ENCODE results near the gene PGS1. TPM values are rescaled to one million over a fixed set of nuclear protein-coding genes. Genes with fewer than 3 reads are reported as not detected.
"Not testable (repeated sequence)": the region's sequence is repeated elsewhere in the genome, so short reads cannot be mapped to it uniquely, and the experiment has no call there.

PGS1 gene
- total RNA-seq, 1 donor from 2014 or later, result 52.9 TPM

DNA sequence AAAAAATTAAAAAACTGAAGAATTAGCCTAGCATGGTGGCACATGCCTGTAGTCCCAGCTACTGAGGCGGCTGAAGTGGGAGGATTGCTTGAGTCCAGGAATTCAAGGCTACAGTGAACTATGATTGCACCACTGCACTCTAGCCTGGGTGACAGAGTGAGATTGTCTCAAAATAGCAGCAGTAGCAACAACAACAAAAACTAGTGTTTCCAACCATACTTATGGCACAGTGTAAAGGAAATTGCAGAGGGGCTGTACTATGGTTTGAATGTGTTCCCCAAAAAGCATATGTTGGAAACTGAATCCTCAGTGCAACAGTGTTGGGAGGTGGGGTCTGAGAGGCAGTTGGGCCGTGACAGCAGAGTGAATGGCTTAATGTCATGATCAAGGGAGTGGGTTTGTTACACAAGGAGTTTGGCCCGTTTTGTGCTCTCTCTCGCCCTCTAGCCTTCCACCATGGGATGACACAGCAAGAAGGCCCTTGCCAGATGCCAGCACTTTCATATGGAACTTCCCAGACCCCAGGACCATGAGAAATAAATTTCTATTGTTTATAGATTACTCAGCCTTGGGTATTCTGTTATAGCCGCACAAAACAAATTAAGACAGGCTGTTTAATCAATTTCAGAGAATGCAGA is 70.0 kb downstream of the PGS1 start:
- no peak for DNase-seq (ENCODE audit: low read depth)

DNA sequence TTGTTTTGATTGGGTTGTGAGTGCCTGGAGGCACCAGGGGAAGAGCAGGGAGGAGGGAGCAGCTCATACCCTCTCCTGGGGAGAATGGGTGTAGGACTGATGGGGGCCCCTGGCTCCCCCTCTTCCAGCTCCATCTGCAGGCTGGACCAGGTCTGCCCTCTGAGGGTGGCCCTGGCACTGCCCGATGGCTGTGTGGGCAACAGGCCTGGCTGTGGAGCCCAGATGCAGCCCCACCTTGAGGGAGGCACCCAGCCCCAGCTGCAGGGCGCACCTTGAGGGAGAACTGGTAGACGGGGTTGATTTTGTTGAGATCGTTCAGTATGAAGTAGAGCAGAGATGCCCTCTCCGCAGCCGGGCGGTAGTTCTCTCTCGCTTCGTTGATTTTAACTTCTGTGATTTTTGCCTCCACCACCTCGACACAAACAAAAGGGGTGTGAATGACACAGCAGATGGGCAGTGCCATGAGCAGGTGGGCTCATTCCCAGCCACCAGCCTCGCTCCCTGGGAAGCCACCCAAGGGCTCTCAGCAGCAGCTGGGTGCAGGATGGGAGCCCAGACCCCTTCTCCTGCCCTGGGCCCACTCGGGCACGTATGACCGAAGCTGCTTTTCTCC is 71.6 kb downstream of the PGS1 start:
- no peak for DNase-seq (ENCODE audit: low read depth)

DNA sequence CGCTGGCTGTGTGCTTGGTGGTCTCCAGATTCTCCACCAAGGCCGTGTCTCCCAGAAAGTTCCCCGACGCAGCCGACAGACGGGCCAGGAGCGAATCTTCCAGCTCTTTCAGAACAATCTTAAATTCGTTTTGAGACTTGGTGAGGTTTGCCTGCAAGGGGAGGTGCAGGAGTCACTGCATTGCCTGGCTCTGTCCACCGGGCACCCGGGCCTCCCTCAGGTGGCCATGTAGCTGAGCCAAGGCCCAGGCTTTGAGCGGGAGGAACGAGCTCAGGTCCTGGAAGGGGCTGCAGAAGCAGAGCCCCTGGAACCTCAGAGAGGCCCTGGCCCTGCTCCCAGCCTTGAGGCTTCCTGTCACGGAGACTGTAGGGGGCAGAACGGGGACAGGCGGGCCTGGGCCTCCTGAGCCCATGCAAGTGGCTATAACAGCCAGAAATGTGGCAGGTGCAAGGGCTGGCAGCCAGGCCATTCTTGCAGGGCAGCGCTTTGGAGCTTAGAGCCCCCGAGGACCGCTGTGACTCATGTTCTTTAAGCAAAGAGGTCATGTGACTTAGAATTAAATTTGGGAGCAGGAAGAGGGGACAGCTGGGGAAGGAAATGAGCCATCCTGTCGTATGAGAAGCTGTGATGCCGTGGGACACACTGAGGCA is 72.4 kb downstream of the PGS1 start:
- no peak for DNase-seq (ENCODE audit: low read depth)

DNA sequence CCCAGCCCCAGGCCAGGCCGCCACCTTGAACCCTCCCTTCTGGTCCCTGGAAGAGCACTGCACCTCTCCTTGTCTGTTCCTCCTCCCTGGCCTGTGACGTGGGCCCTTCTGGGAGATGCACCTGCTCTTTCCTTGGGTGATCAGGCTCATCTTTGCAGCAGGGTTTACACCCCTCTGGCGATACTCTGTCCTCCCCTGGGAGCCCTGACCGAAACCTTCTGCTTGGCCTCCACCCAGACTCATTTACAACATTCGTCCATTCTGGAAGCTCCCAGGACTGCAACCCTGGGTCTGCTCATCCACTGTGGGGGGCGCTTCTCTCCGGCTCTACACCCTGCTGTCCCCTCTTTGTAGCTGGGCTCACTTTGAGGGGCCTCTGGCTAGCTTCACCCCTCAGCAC is 73.3 kb downstream of the PGS1 start:
- DNase-seq (ENCODE audit: low read depth), result no peak

DNA sequence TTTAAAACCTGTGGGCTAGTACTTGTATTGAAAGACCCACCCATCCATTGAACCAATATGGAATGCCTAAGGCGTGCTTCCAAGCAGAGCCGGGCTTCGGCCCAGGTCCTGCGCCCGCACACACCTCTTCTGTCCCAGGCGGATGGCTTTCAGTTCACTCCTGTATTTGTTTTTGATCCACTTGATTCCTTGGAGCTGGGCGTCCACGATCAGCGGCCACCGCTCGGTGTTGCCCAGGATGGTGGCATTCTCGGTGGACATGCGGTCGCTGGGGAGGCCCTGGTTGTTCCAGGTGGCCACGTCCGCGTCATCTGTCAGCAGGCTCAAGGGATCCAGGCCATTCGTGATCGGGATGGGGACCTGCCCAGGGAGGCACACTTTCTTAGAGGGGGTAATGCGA is 75.9 kb downstream of the PGS1 start:
- no peak for DNase-seq (ENCODE audit: low read depth)

GRCh38 chr17:78458091-78458490 is 79.6 kb downstream of the PGS1 start:
- DNase-seq (ENCODE audit: low read depth), result no peak

- DNase-seq (ENCODE audit: low read depth), result no peak
Measured at GRCh38 chr17:78458736-78459335, 80.4 kb downstream of the PGS1 start.

- DNase-seq (ENCODE audit: low read depth), result no peak
Measured at GRCh38 chr17:78459696-78460095, 81.2 kb downstream of the PGS1 start.

DNA sequence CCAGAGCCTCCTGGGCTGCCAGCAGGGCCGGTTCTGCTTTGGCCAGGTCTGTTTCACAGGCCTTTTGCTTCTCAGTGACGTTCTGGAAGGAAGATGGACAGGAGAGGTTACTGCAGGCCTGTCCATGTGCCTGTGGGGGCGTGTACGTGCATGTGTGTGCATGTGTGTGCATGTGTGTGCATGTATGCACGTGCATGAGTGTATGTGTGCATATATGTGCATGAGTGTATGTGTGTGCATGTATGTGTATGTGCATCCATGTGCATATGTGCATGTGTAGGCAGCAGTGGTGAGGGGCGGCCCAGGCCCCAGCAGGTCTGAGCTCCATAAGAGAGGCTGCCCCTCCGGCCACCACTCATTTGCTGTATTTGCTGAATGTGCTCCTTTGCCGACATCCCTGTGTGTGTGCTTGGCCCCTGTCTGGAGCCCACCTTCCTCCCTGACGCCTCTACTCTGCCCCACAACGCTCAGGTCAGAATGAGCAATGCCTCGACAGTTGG is 81.8 kb downstream of the PGS1 start:
- DNase-seq (ENCODE audit: low read depth), result no peak

- DNase-seq (ENCODE audit: low read depth), result no peak
Measured at GRCh38 chr17:78460951-78461798, 82.7 kb downstream of the PGS1 start.

- DNase-seq (ENCODE audit: low read depth), result no peak
Measured at GRCh38 chr17:78461799-78462053, 83.3 kb downstream of the PGS1 start.

- DNase-seq (ENCODE audit: low read depth), result no peak
Measured at GRCh38 chr17:78462148-78462547, 83.7 kb downstream of the PGS1 start.

GRCh38 chr17:78466109-78466785 is 87.8 kb downstream of the PGS1 start:
- not testable (repeated sequence) for DNase-seq (ENCODE audit: low read depth)

GRCh38 chr17:78466786-78467715 is 88.6 kb downstream of the PGS1 start:
- no peak for DNase-seq (ENCODE audit: low read depth)

GRCh38 chr17:78468366-78468765 is 89.9 kb downstream of the PGS1 start:
- no peak for DNase-seq (ENCODE audit: low read depth)

DNA sequence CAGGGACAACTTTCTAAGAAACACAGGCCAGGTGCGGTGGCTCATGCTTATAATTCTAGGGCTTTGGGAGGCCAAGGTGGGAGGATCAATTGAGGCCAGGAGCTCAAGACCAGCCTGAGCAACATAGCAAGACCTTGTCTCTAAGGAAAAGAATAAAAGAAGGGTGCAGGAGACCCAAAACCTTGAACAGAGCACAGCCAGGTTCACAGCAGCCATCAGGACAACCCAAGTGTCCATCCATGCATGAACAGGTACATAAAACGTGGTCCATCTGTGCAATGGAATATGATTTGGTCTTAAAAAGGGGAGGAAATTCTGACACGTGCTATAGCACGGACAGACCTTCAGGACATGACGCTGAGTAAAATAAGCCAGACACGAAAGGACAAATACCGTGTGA is 91.0 kb downstream of the PGS1 start:
- DNase-seq (ENCODE audit: low read depth), result no peak

- no peak for DNase-seq (ENCODE audit: low read depth)
Measured at GRCh38 chr17:78471635-78472034, 93.2 kb downstream of the PGS1 start.

DNA sequence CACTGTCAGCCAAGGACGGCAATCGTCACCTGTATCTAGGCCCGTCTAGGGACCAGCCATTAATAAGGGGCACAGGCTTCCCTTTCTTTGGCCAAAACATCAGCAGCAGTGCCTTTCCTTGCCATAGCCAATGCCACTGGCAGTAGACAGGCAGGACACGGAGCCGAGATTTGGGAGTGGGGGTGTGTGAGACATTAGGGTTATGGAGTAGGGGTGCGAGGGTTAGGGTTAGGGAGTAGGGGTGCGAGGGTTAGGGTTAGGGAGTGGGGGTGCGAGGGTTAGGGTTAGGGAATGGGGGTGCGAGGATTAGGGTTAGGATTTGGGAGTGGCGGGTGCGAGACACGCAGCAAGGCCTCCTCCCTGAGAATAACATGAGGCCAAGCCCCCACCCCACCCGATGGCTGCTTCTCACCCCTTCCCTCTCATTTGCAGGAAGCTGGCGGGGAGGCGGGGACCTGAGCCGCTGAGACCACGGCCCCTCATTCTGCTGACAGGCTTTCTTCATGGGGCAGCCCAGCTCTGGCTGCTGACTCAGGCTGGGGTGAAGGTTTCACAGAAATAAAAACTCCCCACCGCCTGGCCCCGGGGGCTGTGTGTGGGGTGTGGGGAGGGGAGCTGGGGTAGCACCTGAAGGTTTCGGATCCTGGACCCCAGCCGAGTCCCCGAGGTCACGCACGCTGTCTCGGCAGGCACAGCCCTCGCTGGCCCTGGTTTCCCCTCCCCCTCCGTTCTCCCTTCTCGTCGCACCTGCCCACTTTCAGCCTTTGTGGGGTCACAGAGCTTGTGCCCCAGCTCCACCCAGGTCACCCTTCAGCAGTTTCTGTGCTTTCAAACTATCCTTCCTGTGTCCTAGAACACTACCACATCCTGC is 93.8 kb downstream of the PGS1 start:
- DNase-seq (ENCODE audit: low read depth), result no peak

DNA sequence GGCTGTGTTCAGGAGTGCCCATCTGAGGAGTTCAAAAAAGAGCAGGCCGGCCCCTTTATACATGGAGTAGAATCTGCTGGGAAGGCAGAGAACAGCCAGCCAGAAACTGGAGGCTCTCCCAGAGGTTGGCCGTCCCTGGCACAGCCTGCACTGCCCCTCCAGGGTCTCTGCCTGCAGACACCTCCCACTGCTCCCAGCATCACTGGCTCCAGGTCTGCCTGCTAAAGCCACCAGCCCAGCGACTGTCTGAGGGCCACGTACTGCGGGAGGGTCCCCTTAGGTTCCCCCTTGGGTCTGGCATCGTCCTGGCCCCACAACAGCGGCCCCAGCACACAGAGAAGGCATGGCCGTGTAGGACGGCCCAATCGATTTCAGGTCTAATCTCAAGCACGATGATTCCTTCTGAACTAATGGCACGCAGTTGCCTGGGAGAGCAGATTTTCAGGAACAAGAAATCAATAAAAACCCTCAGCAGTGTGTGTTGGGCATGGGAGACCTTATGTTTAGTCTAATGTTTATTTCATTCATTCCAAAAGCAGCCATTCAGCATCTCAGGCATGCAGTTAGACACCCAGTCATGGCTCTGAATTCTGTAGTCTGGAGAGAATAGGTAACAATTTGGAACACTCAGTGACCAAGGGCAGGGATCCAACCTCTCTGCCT is 95.6 kb downstream of the PGS1 start:
- no peak for DNase-seq (ENCODE audit: low read depth)

Measured in renal cortical epithelial cell (primary cell).